ENCODE results near the gene KIAA1217.

DNA sequence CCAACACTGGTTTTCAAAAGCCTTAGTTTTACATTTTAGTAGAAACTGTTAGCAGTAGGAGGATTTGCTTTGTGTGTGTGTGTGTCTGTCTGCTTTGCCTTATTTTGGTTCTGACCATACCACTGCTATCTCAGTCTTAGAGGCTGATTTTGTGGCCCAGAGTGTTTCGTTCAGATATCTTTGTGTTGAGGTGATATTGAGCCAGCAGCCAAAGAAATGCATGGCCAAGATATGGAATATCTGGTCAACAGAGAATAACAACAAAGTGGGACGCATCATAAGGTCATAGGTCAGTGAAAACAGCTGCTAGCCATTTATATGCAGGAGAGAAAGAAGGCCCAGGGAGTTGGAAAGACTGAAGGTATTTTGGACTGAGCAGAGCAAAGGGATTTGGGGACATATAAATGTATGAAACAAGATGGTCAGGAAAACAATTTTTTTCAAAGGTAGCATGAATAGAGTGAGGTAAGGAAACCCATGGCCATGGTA, 47.7 kb downstream of the KIAA1217 start:
- TF ChIP-seq EP300 (conservative IDR thresholded peaks at IDR 0.05; ENCODE audit: poor library complexity, severe bottlenecking) (no peak), MXI1 (conservative IDR thresholded peaks at IDR 0.05; ENCODE audit: poor library complexity, severe bottlenecking) (no peak), EZH2 (IDR thresholded peaks at IDR 0.05; ENCODE audit: borderline replicate concordance, insufficient read depth, low read length, poor library complexity, severe bottlenecking) (no peak), POLR2AphosphoS5 (IDR thresholded peaks at IDR 0.05) (no peak)
- TF ChIP-seq, protein P1, sequence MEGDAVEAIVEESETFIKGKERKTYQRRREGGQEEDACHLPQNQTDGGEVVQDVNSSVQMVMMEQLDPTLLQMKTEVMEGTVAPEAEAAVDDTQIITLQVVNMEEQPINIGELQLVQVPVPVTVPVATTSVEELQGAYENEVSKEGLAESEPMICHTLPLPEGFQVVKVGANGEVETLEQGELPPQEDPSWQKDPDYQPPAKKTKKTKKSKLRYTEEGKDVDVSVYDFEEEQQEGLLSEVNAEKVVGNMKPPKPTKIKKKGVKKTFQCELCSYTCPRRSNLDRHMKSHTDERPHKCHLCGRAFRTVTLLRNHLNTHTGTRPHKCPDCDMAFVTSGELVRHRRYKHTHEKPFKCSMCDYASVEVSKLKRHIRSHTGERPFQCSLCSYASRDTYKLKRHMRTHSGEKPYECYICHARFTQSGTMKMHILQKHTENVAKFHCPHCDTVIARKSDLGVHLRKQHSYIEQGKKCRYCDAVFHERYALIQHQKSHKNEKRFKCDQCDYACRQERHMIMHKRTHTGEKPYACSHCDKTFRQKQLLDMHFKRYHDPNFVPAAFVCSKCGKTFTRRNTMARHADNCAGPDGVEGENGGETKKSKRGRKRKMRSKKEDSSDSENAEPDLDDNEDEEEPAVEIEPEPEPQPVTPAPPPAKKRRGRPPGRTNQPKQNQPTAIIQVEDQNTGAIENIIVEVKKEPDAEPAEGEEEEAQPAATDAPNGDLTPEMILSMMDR (IDR thresholded peaks at IDR 0.05; ENCODE audit: poor library complexity, severe bottlenecking), result no peak
